Choroid plexus epithelial cell (primary cell): Measurements from ENCODE around the gene CWC15.

ENCODE experiments used
- DNase-seq: peaks from one replicate; pipeline ENCODE4 v3.0.0-alpha.2; 2010; ENCODE audit warnings: low read depth
- H3K4me3 ChIP-seq: 2 replicates; pipeline ENCODE4 v1.5.1; 2011; ENCODE audit warnings: low read depth, mild to moderate bottlenecking, control low read depth, low read length, moderate library complexity
- TF ChIP-seq, protein P1 (sequence below): conservative IDR thresholded peaks from 2 replicates; pipeline ENCODE4 v1.5.1; 2011; ENCODE audit warnings: low read depth, mild to moderate bottlenecking, control low read depth, inconsistent platforms, low read length, moderate library complexity

Gene CWC15

GRCh38 chr11:94998285-94998684 lies 24.9 kb upstream of the CWC15 start:
- no peak for DNase-seq
- TF ChIP-seq, protein P1, sequence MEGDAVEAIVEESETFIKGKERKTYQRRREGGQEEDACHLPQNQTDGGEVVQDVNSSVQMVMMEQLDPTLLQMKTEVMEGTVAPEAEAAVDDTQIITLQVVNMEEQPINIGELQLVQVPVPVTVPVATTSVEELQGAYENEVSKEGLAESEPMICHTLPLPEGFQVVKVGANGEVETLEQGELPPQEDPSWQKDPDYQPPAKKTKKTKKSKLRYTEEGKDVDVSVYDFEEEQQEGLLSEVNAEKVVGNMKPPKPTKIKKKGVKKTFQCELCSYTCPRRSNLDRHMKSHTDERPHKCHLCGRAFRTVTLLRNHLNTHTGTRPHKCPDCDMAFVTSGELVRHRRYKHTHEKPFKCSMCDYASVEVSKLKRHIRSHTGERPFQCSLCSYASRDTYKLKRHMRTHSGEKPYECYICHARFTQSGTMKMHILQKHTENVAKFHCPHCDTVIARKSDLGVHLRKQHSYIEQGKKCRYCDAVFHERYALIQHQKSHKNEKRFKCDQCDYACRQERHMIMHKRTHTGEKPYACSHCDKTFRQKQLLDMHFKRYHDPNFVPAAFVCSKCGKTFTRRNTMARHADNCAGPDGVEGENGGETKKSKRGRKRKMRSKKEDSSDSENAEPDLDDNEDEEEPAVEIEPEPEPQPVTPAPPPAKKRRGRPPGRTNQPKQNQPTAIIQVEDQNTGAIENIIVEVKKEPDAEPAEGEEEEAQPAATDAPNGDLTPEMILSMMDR, result no peak
- H3K4me3 ChIP-seq, result no peak overlapping the region

DNA sequence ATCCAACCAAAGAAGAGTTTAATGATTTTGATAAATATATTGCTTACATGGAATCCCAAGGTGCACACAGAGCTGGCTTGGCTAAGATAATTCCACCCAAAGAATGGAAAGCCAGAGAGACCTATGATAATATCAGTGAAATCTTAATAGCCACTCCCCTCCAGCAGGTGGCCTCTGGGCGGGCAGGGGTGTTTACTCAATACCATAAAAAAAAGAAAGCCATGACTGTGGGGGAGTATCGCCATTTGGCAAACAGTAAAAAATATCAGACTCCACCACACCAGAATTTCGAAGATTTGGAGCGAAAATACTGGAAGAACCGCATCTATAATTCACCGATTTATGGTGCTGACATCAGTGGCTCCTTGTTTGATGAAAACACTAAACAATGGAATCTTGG lies 24.1 kb upstream of the CWC15 start:
- TF ChIP-seq, protein P1, result peak; percentile 39
- H3K4me3 ChIP-seq, result no peak overlapping the region
- no peak for DNase-seq

DNA sequence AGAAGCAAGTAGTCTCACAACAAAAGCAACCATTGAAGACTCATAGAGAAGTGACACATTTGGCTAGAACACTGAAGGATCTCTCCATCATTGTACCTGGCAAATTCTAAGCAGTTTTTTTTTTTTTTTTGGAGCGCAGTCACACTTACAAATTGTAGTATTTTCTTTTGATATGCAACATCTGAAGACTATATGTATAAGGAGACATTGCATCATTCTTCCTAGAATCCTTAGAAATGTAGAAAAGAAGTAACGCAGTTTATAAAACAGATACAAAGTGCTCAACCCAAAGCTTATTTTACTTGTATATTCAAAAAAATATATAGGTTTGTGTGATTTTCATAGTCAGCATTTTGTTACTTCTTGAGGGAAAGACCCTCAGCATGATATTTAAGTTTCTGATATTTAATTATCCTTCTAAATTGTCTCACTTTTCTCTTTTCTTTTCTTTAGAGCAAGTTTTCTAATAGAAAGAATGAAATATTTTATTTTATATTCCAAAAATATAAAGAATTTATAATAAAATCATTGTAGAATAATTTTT lies 20.1 kb upstream of the CWC15 start:
- TF ChIP-seq, protein P1, result no peak
- H3K4me3 ChIP-seq, result no peak overlapping the region
- no peak for DNase-seq

DNA sequence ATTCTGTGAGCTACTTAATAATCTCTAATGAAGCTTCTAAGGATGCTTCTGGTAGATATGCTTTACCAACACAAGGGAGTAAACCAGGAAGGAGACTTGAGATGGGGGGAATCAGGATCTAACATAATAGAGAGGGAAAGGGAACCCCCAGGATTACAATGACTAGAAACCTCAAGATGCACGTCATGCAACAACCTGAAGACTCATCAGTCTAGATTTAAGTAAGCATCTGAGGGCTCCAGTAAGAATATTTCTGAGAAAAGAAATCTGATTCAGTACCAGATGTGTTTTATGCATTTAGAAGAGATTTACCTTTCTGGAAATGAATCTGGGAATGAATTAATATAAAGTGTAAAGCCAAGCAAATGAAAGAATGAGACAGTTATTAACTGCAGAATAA lies 15.4 kb upstream of the CWC15 start:
- no peak for DNase-seq
- H3K4me3 ChIP-seq, result no peak overlapping the region
- TF ChIP-seq, protein P1, result no peak

DNA sequence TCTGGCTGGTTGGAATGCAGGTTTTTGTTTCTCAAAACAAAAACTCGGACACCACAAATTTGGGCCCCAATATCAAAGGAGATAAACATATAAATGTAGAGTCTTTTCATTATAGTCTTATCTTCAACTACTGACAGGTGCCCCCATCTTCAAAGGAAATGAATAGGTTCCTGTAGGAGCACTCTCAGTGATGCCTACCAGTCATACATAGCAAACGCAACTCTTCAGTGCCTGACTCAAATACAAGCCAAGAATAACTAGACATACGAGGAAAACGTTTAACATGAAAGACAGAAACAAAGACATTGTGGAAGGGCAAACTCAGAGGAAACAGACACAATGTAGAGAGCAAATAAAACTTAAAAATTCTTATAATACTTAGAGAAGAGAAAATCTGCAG lies 14.0 kb upstream of the CWC15 start:
- TF ChIP-seq, protein P1, result no peak
- no peak overlapping the region for H3K4me3 ChIP-seq
- no peak for DNase-seq

GRCh38 chr11:94975599-94975998 lies 2.2 kb upstream of the CWC15 start:
- H3K4me3 ChIP-seq, result no peak overlapping the region
- TF ChIP-seq, protein P1, result no peak
- DNase-seq, result no peak

GRCh38 chr11:94974178-94974577 lies 822 bp upstream of the CWC15 start:
- TF ChIP-seq, protein P1, result no peak
- peak overlapping the region; percentile 80 for H3K4me3 ChIP-seq
- no peak for DNase-seq
